GM13976 (cell line): ENCODE data around the gene CST7.

Experiments
- DNase-seq: peaks from one replicate; pipeline ENCODE4 v3.0.0; 2012; ENCODE audit warnings: low spot score
- CTCF ChIP-seq: IDR thresholded peaks from 2 replicates; pipeline ENCODE4 v1.5.1; 2012; ENCODE audit warnings: borderline replicate concordance, mild to moderate bottlenecking; ENCODE audit not compliant: insufficient read depth; ENCODE audit errors: extremely low read depth, missing control alignments, control extremely low read depth
- in situ Hi-C: fragments of 300-500 bp; cut with MboI; formaldehyde crosslinking; loops from one replicate; pipeline ENCODE4 v1.12.0; 2022; ENCODE audit warnings: low sequenced_read_pairs, mixed read lengths, inconsistent platforms; ENCODE audit not compliant: unreplicated experiment

CST7 gene

GRCh38 chr20:24965065-24965919 lies 16.2 kb downstream of the CST7 start:
- no peak for TF ChIP-seq CTCF
- in situ Hi-C loops: no loop called here
- DNase-seq: no peak

GRCh38 chr20:24966317-24967012 lies 17.4 kb downstream of the CST7 start:
- DNase-seq: no peak
- in situ Hi-C loops: no loop called here
- no peak for TF ChIP-seq CTCF

DNA sequence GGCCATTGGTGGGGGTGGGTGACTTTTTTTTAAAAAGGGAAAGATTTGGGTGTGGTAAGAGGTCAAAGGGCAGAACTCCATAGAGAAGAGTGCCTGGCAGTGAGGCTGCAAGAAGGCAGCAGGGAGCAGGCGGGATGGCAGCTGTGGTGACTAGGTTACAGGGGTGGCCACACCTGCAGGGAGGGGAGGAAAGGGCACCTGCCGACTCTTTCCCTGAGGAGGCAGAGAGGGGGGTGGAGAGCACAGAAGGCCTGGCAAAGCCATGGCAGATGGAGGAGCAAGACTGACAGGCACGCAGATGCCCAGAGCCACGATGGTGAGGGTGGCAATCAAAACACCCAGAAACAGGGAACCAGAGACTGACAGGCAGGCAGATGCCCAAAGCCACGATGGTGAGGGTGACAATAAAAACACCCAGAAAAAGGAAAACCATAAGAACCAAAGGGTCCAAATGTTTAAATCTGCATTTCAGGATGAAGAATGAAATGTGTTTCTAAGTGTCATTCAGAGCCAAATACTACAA lies 19.3 kb downstream of the CST7 start:
- in situ Hi-C loops: no loop called here
- TF ChIP-seq CTCF: no peak
- DNase-seq: no peak

GRCh38 chr20:24969186-24970029 lies 20.3 kb downstream of the CST7 start:
- TF ChIP-seq CTCF: no peak

DNA sequence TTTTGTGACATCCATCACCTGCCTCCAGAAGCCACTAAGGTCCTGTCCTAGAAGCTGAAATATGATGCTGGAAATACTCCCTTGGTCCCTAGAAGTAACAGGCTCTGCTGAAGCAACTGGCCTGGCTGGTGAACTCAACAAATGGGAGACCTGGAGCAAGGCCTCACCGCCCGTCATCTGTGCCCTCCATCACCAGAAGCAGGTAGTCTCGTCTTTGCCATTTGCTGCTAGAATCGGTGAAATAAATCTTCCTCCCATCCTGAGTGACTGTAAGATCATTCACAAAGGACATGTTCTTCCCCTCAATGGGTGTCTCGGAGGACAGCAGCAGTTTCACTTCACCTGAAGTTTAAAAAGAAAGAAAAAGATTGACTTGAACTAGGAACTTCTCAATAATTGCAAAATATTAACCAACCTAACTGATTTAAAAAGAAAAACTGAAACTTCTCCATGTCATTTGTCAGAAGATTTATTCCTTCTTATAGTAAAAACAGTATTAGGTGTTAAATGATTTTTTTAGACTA lies 21.0 kb downstream of the CST7 start:
- in situ Hi-C loops: no loop called here
- TF ChIP-seq CTCF: no peak
- DNase-seq: no peak

More at GRCh38 chr20:24969186-24970029, 20.3 kb downstream of the CST7 start:
- in situ Hi-C loops: no loop called here
- no peak for DNase-seq

DNA sequence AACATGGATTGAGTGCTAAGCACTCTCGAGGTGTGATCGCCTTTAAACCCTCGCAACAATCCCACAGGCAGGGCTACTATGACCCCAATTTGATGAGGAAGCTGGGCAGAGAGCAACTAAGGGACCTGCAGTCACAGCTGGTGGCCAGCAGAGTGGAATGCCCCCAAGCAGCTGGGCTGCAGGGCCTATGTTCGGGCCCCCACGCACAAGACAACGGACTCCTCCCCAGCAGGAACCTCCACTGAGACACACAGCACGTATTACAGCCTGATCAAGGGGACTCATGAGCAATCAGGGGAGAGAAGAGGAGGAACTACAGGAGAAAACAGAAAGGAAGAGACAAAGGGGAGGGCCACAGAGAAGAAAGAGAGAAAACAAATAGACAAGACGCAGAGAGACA lies 21.7 kb downstream of the CST7 start:
- TF ChIP-seq CTCF: no peak

More for the DNA sequence above, 21.7 kb downstream of the CST7 start:
- in situ Hi-C loops: no loop called here
- no peak for DNase-seq
